Vagina (tissue), 2 donors: ENCODE measurements around the gene PAX7. TPM values are rescaled to one million over a fixed set of nuclear protein-coding genes. Genes with fewer than 3 reads are reported as not detected.

ENCODE experiments used
- DNase-seq, 2 donors: peaks; one replicate each; pipeline ENCODE4 v3.0.0-alpha.2; 2017; ENCODE audit errors: extremely low spot score in 2 of 2
- H3K27ac ChIP-seq: fragments of 200-600 bp; sonication (generic); one replicate; pipeline ENCODE4 v1.5.1; 2019
- H3K27me3 ChIP-seq: fragments of 200-600 bp; sonication (generic); one replicate; pipeline ENCODE4 v1.5.1; 2019
- H3K36me3 ChIP-seq, 2 donors: fragments of 200-600 bp; sonication (generic); one replicate each; pipeline ENCODE4 v1.5.1; 2017 to 2019
- H3K4me1 ChIP-seq: fragments of 200-600 bp; sonication (generic); one replicate; pipeline ENCODE4 v1.5.1; 2019
- H3K4me3 ChIP-seq, 2 donors: fragments of 200-600 bp; sonication (generic); 1 replicate in 1 of 2; 2 replicates in 1 of 2; pipeline ENCODE4 v1.5.1; 2016 to 2019
- H3K9me3 ChIP-seq: fragments of 200-600 bp; sonication (generic); one replicate; pipeline ENCODE4 v1.5.1; 2019
- CTCF ChIP-seq, 3 experiments: fragments of 450-650 bp in 2 of 3; fragments of 200-600 bp in 1 of 3; sonication (generic) in 1 of 3; IDR thresholded peaks; one replicate each; pipeline ENCODE4 v1.5.1; 2017 to 2019; ENCODE audit warnings: antibody characterized with exemption in 3 of 3, mild to moderate bottlenecking in 2 of 3, moderate library complexity in 2 of 3
- POLR2A ChIP-seq, 2 donors: fragments of 450-650 bp; IDR thresholded peaks; one replicate each; pipeline ENCODE4 v1.6.1; 2017; ENCODE audit warnings: antibody characterized with exemption in 2 of 2, mild to moderate bottlenecking in 2 of 2, moderate library complexity in 2 of 2
- POLR2AphosphoS5 ChIP-seq, 2 donors: sonication (generic); formaldehyde crosslinking; IDR thresholded peaks; one replicate each; pipeline ENCODE4 v1.9.0; 2017; ENCODE audit warnings: antibody characterized with exemption in 2 of 2, mild to moderate bottlenecking in 2 of 2, low read depth in 1 of 2; ENCODE audit not compliant: insufficient read depth in 1 of 2
- intact Hi-C: fragments of 100-400 bp; cut with DNase I; formaldehyde crosslinking; loops from one replicate; pipeline ENCODE4 v1.15.1; 2023
- total RNA-seq: library from RNA; depleted of rRNA; stranded (reverse); fragments of >200 nt; gene quantifications from one replicate; pipeline ENCODE4 v1.2.3, GENCODE V29; 2016

Gene PAX7
- total RNA-seq, 1 donor from 2014 or later, result not detected

- DNase-seq, result no peak
- Histone ChIP-seq H3K27me3 (no peaks in the 10 kb centered on the region), H3K4me3 (no peak overlapping the region), H3K27ac (no peak overlapping the region), H3K9me3 (no peaks in the 10 kb centered on the region), H3K4me1 (peaks cover 8% of the 10 kb centered on the region), H3K36me3 (no peaks in the 10 kb centered on the region)
- intact Hi-C loops, result no loop called here
- no peak for TF ChIP-seq CTCF (IDR thresholded peaks at IDR 0.05)
- no peak for TF ChIP-seq POLR2AphosphoS5 (IDR thresholded peaks at IDR 0.05; ENCODE audit: insufficient read depth in 1 of 2, low read depth in 1 of 2)
- no peak for TF ChIP-seq POLR2A (IDR thresholded peaks at IDR 0.05)
Measured at GRCh38 chr1:18588093-18588492, 42.6 kb upstream of the PAX7 start.

GRCh38 chr1:18592368-18592767, 38.3 kb upstream of the PAX7 start:
- no peak for TF ChIP-seq POLR2A (IDR thresholded peaks at IDR 0.05)
- no peak for TF ChIP-seq CTCF (IDR thresholded peaks at IDR 0.05)
- no peak for TF ChIP-seq POLR2AphosphoS5 (IDR thresholded peaks at IDR 0.05; ENCODE audit: insufficient read depth in 1 of 2, low read depth in 1 of 2)
- Histone ChIP-seq H3K4me1 (no peaks in the 10 kb centered on the region), H3K9me3 (no peaks in the 10 kb centered on the region), H3K4me3 (no peak overlapping the region), H3K27ac (no peak overlapping the region), H3K36me3 (no peaks in the 10 kb centered on the region), H3K27me3 (no peaks in the 10 kb centered on the region)
- DNase-seq, result no peak
- intact Hi-C loops, result loop anchor here (10.0 kb wide), 1 partner anchor 282 kb away; no protein-coding TSS in a partner anchor

GRCh38 chr1:18597160-18598042, 33.2 kb upstream of the PAX7 start:
- Histone ChIP-seq H3K9me3 (no peaks in the 10 kb centered on the region), H3K27ac (no peak overlapping the region), H3K27me3 (no peaks in the 10 kb centered on the region), H3K4me1 (peaks cover 8% of the 10 kb centered on the region), H3K4me3 (no peak overlapping the region), H3K36me3 (no peaks in the 10 kb centered on the region)
- intact Hi-C loops, result loop anchor here (10.0 kb wide), 1 partner anchor 277 kb away; no protein-coding TSS in a partner anchor
- peak; percentile 70 to 82 (median 78) for TF ChIP-seq CTCF (IDR thresholded peaks at IDR 0.05)
- no peak for TF ChIP-seq POLR2AphosphoS5 (IDR thresholded peaks at IDR 0.05; ENCODE audit: insufficient read depth in 1 of 2, low read depth in 1 of 2)
- no peak for DNase-seq

GRCh38 chr1:18599086-18599485, 31.6 kb upstream of the PAX7 start:
- H3K27ac ChIP-seq, result no peak overlapping the region
- H3K36me3 ChIP-seq, result no peaks in the 10 kb centered on the region
- no peaks in the 10 kb centered on the region for H3K9me3 ChIP-seq
- intact Hi-C loops, result loop anchor here (10.0 kb wide), 1 partner anchor 276 kb away; no protein-coding TSS in a partner anchor
- H3K4me3 ChIP-seq, result no peak overlapping the region
- no peak for TF ChIP-seq CTCF (IDR thresholded peaks at IDR 0.05)
- TF ChIP-seq POLR2AphosphoS5 (IDR thresholded peaks at IDR 0.05; ENCODE audit: insufficient read depth in 1 of 2, low read depth in 1 of 2), result no peak
- TF ChIP-seq POLR2A (IDR thresholded peaks at IDR 0.05), result no peak
- DNase-seq, result no peak
- H3K27me3 ChIP-seq, result no peaks in the 10 kb centered on the region
- peaks cover 8% of the 10 kb centered on the region for H3K4me1 ChIP-seq

GRCh38 chr1:18599704-18600103, 30.9 kb upstream of the PAX7 start:
- peaks cover 8% of the 10 kb centered on the region for H3K4me1 ChIP-seq
- intact Hi-C loops, result loop anchor here (10.0 kb wide), 2 partner anchors 225 to 275 kb away; no protein-coding TSS in a partner anchor
- DNase-seq, result no peak
- no peak overlapping the region for H3K27ac ChIP-seq
- TF ChIP-seq POLR2A (IDR thresholded peaks at IDR 0.05) (no peak), POLR2AphosphoS5 (IDR thresholded peaks at IDR 0.05; ENCODE audit: insufficient read depth in 1 of 2, low read depth in 1 of 2) (no peak), CTCF (IDR thresholded peaks at IDR 0.05) (no peak)
- H3K9me3 ChIP-seq, result no peaks in the 10 kb centered on the region
- H3K27me3 ChIP-seq, result no peaks in the 10 kb centered on the region
- no peak overlapping the region for H3K4me3 ChIP-seq
- no peaks in the 10 kb centered on the region for H3K36me3 ChIP-seq
